HTR-8/SVneo (cell line): ENCODE results near the gene SPOCK2.

Source experiments
- DNase-seq: peaks from one replicate; pipeline ENCODE4 v3.0.0; 2011; ENCODE audit warnings: low spot score, mixed read lengths; ENCODE audit not compliant: insufficient read length
- FAIRE-seq: peaks from 2 replicates; lab custom pipeline; 2011; peaks lifted over from hg19 to GRCh38; lab: Jason Lieb, UNC

The SPOCK2 gene

DNA sequence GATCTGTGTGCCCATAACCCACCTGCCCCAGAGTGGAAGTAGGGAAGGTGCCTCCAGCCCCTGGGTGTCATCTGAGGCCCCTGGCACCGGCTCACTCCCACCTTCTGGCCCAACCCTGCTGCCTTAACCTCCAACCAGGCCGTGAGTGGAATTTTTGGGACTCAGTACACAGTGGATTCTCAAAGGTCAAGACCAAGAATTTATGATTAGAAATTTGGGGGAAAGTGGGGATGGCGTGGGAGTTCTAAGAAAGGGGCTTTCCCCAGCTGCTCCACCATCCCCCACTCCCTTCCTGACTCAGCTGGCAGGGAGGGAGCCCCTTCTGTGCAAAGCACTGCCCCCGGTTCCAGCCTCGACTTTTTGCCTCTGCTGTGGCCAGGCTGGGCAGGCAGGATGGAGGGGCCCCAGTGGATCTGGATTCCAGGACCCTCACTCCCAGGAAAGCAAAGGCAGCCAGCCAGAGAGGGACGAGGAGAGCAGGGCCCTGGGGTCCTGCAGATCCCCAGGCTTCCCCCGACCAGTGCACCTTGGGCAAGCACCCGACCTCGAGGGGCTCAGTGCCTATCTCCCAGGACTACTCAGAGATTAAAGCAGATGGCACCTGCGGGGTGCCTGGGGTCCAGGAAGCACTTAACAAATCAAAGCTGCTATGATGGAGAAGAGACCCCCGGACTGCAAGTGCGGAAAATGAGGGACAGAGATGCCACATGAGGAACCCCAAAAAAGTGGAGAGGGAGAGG is 12.8 kb downstream of the SPOCK2 start:
- no peak for FAIRE-seq
- no peak for DNase-seq

DNA sequence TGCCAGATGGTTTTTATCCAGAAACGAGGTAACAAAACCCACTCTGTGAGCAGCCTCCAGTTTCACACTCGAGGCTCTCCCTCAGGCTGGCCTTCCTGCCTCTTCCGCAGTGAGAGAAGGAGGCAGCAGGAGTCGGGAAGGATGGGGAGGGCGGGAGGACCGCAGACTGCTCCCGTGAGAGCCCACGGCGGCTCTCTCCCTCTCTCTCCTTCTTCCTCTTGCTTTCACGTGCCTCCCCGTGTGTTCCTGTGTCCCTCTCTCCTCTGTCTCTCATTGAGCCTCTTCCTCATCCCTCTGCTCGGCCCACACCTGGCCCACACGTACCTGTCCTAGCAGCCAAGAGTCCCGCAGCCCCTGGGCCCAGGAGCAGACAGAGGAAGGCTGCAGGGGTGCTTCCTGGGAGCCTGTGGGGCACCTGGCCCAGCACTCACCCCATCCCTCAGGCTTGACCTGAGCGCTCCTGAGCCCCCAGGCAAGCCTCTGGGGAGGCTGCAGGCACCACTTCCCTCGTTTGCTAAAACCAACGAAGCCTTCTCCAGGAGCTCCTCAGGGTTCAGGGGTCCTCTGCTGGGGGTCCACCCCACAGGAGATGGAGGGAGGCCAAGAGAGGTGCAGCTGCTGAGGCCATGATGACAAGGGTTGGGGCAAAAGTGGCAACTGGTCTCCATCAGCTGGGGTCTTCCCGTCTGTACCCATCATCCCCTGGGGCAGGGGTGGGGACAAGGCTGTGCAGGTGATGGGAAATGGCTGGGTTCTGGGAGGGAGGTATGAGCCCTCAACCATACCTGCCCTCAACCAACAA is 13.6 kb downstream of the SPOCK2 start:
- FAIRE-seq (no peak), DNase-seq (no peak)

DNA sequence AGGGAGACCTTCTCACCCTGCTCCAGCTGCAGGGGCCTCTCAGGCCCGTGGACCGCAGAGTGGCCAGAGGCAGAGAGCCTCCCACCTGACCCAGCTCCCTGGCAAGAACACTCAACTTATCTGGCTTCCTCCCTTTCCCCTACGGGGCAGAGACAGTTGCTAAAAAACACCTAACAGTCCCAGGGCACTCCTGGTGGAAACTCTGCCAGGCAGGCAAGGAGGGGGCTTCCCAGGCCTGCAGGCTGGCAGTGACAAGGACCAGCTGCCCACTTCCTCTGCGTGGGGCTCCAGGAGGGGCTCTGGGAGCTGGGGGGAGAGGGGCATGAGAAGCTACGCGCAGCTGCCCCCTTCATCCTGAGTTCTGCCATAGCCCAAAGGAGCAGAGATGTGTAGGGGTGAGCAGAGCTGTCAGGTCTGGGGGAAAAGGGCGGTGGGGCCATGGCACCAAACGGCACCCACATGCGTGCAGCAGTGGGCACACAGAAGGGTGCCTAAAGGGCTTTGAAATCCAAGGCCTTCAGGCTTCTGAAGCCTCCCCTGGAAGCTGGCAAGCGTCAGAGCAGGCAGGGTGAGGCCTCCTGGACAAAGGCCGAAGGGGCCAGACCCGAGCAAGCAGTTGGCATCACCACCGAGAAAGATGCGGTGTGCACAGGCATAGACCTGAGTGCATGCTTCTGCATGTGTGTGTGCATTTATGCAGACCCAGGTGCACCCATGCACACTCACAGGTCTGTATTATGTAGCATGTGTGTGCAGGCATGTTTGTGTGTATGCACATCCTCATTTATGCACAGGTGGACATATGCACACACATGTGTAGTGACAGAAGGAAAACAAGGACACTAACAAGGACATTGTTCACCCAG is 14.4 kb downstream of the SPOCK2 start:
- DNase-seq = no peak
- peak; percentile 9 for FAIRE-seq

DNA sequence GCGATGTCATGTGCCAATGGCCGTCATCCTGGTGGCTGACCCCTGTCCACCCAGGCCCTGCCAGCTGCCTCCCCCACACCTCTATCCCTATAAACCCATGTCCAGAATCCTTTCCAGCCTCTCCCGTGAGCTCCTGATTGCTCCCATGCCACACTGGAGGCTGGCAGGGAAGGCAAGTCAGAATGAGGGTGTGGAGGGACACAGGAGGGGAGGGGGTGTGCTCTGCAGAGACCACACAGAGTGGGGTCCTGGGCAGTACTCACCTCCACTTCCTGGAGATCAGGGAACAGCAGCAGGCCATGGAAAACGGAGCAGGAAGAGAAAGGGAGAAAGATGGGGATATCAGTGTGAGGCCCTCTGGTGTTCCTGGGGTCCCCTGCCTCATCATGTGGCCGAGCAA is 15.7 kb downstream of the SPOCK2 start:
- no peak for DNase-seq
- no peak for FAIRE-seq

DNA sequence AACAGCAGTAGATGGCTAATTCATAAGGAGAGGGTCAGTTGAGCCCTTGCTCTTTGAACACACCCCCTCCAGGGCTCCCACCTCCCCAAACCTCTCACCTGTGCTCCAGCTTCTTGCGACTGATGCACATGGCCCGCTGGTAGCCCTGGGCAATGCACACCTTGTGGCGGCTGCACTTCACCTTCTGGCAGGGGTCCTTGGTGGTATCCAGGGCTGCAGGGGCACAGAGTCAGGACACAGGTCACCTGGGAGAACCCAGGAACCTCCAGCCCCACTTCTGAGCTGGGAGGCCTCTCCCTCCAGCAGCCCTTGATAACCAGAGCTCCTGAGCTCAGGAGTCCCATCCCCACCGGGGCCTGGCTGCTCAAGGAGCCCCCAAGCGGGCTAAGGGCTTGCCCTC is 16.3 kb downstream of the SPOCK2 start:
- FAIRE-seq (no peak), DNase-seq (no peak)

DNA sequence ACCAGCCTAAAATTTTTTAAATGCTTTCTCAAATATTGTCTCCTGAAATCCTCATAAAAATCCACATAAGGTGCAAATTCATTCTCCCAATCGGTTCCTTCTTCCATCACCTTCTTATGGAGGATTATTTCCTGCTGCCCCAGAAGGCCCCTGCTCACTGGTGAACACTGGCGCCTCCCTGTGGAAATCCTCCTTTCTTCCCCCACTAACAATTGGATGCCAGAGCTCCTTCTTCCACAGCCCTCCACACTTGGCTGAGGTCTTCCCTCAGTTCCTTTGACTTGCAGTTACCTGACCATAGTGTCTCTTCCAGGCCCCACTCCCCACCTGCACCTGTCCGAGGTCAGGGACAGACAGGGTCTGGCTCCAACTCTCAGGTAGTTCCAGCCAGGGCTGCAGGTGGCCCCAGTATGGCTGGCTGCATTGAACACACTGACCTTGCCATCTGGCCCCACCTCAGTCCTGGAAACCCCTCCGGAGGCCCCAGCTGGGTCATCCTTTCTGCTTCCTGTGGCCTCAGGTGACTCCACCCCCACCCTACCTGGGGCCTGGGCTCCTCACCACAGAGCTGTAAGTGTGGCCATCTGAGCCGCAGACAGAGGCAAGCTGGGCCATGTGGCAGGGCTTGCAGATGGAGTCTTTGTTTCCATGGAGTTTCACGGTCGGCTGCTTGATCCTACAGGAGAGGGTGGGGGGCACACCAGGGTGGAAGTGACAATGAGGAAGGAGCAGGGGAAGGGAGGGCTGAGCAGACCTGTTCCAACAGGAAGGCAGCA is 18.4 kb downstream of the SPOCK2 start:
- DNase-seq = no peak
- FAIRE-seq = no peak

DNA sequence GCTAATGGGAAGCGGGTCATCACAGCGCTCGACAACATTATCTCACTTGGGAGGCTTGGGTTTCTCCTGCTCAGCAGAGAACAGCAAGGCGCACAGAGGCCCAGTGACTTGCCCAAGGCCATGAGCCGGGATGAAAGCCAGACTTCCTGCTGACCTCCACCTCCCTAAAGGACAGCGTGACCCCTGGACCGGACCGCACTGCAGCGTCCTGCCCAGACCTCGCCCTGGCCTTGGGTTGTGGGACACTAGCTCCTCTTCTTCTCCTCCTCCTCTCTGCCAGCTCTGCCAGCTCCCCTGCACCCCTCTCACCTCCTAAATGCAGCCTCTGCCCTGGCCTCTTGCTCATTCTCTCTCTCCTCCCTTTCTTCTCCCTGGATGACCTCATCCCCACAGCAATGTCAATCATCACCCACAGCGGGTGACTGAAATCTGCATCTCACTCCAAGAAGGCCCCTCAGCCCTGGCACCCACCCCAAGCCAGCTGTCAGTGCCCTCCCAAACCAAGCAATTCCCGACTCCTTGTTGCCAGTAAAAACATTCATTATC is 19.4 kb downstream of the SPOCK2 start:
- FAIRE-seq (no peak), DNase-seq (no peak)

DNA sequence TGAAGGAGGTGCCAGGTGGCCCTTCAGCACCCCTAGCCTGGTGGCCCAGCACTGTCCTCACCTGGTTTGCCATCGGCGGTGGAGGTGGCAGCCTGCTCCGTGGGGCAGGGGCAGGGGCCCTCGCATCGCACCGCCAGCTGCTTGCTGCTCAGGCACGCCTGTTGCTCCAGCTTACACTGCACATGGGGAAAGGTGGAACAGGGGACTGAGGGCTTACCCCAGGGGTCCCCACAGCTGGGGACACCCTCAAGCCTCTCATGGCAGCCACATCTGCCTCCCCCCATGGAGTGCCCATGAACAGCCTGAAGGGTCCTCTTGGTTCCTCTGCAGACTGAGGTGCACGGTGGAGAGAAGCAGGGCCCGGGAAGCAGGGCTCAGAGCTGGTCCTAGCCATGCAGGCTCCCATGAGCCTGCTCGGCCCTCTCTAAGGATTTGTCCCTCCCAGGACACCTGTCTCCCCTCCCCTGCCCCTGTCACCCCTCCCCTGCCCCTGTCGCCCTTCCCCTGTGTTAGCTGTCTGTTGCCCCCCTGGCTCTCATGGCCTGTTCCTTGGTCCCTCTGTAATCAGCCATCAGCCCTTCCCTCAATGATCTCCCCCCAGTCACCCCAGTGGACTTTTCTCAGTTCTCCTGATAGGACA is 20.1 kb downstream of the SPOCK2 start:
- no peak for DNase-seq
- no peak for FAIRE-seq

DNA sequence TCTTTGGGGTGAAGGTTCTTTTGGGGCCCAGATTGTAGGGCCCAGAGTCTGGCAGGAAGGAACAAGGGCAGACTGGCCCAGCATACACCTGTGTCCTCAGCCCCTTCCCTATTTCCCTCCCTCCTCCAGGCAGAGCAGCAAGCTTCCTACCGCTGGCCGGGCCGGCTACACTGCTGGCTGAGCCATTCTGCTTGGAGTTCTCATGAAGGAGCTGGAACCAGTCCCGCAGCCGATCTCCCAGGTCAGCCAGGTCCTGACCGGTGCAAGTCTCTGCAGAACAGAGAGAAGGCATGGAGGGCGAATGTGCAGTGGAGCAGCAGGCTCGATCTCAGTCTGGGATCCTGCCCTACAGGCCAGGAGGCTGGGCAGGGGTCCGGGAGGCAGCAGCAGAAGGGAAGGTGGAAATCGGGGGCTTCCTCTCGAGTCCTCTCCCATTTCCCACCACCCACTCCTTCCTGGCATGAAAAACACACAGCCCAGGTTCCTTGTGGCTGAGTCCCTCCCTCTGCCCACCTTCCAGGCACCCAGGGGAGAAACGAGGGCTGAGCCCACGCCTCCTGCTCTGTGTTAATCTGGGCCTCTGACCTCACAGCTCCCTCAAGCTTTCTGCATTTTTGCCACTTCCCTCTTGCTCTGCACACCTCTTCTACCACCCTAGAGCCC is 20.8 kb downstream of the SPOCK2 start:
- no peak for DNase-seq
- FAIRE-seq = no peak

DNA sequence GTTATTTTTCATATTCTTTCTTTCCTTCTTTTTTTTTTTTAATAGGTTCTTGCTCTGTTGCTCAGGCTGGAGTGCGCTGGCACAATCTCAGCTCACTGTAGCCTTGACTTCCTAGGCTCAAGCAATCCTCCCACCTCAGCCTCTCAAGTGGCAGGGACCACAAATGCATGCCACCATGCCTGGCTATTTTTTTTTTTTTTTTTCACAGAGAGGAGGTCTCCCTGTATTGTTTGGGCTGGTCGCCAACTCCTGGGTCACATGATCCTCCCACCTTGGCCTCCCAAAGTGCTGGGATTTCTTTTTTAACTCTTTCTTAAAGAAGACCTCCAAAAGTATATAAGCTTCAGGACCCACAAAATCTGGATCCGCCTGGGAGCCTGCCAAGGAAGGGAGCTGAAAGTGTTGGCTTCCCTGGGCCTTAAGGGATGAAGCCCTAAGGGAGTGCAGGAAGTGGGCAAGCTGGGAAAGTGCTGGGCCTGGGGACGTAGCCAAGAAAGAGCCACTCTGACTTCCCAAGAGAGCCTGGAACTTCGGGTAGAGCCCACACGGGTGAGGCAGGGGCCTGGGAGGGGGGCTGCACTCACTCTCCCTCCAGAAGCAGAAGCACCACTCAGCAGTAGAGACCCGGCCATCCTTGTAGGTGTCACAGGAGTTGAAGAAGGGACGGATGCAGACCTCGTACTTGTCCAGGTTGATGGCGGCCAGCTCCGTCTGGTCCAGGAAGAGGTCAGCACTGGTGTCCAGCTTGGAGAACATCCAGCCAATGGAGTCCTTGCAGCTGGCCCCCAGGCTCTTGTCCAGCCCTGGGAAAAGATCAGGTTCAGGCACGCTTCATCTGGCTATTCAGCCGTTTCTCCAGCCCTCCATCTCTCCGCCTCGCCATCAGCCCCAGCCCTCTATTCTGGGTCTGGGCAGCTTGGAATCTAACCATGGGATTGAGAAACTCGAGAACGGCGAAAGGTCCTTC is 21.8 kb downstream of the SPOCK2 start:
- no peak for FAIRE-seq
- DNase-seq = no peak

DNA sequence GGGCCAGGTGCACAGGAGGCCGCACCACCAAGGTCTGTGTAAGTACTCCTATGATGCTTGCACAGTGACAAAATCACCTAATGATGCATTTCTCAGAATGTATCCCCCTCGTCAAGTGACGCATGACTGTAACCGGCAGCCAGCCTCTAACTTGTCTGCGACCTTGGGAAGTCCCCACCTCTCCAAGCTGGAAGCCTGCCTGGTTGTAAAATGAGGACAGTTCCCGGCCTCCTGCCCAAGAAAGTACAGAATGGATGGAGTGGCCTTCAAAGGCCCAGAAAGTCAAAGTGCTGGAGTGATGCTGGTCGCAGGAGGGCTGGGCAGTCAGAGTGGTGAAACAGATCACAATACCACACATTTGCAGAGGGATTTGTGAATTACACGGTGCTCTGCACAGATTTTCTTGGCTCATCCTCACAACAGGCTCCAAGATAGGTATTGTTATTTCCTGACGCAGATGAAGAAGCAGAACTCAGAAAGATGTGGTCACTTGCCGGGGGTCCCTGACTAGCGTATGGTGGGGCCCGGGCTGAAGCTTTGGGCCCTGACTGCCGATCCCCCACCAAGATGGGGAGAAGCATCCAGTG is 22.8 kb downstream of the SPOCK2 start:
- DNase-seq = no peak

DNA sequence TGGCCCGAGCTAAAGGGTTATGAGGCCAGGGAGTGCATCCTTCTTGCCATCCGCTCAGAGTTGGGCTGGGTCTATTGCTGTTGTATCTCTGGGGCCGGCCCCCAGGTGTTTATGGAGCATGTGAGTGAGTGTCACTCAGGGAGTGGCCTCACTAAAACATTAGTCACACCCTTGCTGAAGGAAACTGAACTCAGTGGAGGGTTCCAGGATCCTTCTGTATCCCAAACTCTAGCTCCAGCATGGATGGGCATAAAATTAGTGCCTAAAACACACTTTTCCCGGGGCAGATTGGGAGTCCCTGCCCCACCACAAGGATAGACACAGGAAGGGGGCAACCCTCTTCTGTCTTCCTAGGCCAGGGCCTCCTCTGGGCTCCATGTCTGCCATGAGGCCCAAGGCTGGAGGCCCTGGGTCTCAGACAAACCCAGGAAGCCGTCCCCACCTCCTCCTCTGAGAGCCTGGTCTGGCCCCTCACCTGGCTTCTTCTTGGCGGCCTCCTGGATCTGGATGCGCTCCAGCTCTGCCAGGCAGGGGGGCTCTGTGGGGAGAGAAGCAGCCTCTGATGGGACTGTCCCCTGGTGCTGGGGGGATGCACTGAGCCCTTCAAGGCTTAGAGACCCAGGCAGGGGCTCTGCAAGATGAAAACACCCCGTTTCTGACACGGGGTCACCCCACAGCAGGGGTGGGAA is 24.5 kb downstream of the SPOCK2 start:
- FAIRE-seq (no peak), DNase-seq (no peak)

More for the DNA sequence above, 22.8 kb downstream of the SPOCK2 start:
- no peak for FAIRE-seq

DNA sequence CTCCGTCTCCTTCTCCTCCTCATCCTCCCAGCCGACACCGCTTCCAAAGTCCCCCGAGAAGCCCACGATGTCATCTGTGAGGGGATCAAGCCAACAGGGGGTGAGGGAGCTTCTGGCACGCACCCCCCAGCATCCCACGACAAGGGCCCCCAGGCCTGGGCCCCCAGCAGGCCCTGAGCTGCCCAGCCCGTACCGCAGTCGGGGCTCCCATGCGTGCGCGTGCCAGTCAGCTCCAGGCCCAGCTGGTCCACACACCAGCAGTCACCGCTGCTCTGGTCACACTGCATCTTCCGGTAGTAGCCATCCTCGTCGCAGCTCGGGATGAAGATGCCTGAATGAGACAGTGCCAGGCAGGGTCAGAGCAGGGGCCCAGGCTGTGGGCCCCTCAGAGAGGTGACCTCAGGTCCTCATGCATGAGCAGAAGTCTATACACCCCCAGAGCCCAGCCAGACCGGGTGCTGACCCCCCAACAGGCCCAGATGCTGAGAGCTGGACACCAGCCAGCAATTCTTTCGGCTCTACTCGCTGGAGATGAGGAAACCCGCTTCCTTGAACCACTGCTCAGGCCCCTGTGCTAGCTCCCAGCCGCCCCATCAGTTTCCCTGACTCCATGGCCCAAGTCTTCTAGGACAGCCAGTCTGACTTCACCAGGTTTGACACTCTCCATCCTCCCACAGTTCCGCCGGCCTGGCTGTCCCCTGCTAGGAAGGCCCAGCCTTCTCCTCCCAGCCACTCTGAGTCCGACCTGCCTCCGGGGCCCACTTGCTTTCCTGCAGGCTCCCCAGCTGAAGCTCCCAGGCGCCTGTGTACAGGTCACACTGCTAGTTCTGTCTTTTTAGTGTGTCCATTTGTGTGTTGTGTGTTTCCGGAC is 25.3 kb downstream of the SPOCK2 start:
- FAIRE-seq (no peak), DNase-seq (no peak)

DNA sequence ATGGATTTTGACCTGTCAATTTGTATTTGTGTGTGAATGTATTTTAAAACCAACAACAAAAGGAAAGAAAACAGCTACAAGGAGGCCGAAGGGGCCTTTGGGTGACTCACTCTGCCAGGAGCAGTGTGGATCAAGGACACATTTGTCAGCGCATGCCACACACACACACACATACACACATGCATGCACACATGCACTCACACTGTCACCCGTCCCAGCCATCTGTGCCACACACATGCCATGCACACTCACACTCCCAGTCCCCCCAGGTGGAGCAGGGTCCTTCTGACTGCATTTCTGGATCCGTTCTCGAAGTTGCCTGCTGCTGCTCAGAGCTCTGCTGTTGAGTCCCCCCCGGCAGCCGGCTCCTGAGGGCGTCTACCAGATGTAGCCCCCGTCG is 26.0 kb downstream of the SPOCK2 start:
- FAIRE-seq (peak; percentile 9), DNase-seq (no peak)

DNA sequence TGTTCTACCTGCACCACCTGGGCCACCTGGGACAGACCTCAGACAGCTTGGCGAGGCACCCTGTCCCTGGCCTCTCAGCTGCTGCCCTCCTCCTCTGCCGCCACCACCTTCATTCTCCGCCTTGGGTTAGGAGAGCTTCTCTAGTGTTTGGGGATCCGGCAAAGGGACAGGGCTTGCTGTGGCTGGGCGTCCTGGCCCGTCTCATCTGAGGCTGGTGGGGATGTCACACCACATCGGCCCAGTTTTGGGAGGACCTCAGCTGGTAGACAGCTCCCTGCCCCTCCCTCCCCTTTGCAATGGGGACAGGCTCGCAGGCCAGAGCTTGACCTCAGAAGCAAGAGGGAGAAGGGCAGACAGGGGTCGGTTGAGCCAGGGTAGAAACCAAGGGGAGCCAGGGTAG is 26.4 kb downstream of the SPOCK2 start:
- FAIRE-seq (no peak), DNase-seq (no peak)

DNA sequence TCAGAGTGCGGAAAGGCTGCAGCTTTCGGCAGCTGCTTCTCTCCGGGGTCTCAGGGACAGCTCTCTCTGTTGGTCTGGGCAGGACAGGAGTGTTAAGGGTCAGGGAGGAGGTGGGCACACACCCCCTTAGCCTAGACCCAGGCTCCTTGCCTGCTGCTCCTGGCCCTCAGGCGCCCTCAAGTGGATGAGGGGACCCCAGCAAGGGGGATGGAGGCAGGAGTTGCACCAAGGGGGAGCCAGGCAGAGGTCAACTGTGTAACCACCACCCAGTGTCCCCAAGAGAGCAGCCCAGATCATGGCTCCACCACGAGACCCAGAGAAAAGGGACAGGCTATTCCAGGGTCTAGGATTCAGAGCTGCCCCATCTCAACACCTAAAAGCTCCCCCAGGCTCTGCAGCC is 26.9 kb downstream of the SPOCK2 start:
- FAIRE-seq (no peak), DNase-seq (peak; percentile 28)
